Liver (tissue), 9 donors: ENCODE data around the gene HAPLN2. TPM values are rescaled to one million over a fixed set of nuclear protein-coding genes. Genes with fewer than 3 reads are reported as not detected.

ENCODE experiments used
- DNase-seq: peaks from one replicate; pipeline ENCODE4 v3.0.0-alpha.2; 2017; ENCODE audit warnings: low spot score
- H3K27ac ChIP-seq, 2 donors: one replicate each; pipeline ENCODE4 v1.7.0; 2013; ENCODE audit warnings: inconsistent platforms in 2 of 2, low read length in 2 of 2, control low read depth in 1 of 2, low read depth in 1 of 2, mild to moderate bottlenecking in 1 of 2
- H3K27me3 ChIP-seq, 4 donors: one replicate each; pipeline versions ENCODE4 v1.6.1 to v1.7.0; 2013; ENCODE audit warnings: low read length in 3 of 4, inconsistent platforms in 1 of 4, mild to moderate bottlenecking in 1 of 4, moderate library complexity in 1 of 4; ENCODE audit not compliant: control insufficient read depth in 4 of 4, insufficient read depth in 4 of 4
- H3K36me3 ChIP-seq, 4 donors: one replicate each; pipeline versions ENCODE4 v1.6.1 to v1.7.0; 2013; ENCODE audit warnings: low read length in 3 of 4, mild to moderate bottlenecking in 3 of 4, low read depth in 1 of 4, moderate library complexity in 1 of 4; ENCODE audit not compliant: control insufficient read depth in 4 of 4, insufficient read depth in 3 of 4
- H3K4me1 ChIP-seq, 4 donors: one replicate each; pipeline versions ENCODE4 v1.6.1 to v1.7.0; 2013; ENCODE audit warnings: low read length in 3 of 4, mild to moderate bottlenecking in 3 of 4, moderate library complexity in 1 of 4; ENCODE audit not compliant: control insufficient read depth in 4 of 4, insufficient read depth in 4 of 4
- H3K4me3 ChIP-seq, 3 donors: one replicate each; pipeline versions ENCODE4 v1.6.1 to v1.7.0; 2013; ENCODE audit warnings: low read length in 3 of 3, control low read depth in 1 of 3, low read depth in 1 of 3, mild to moderate bottlenecking in 1 of 3
- H3K9ac ChIP-seq, 2 donors: one replicate each; pipeline ENCODE4 v1.7.0; 2013; ENCODE audit warnings: low read length in 2 of 2, mild to moderate bottlenecking in 2 of 2, moderate library complexity in 2 of 2, control low read depth in 1 of 2, low read depth in 1 of 2
- H3K9me3 ChIP-seq, 4 donors: one replicate each; pipeline versions ENCODE4 v1.6.1 to v1.7.0; 2013; ENCODE audit warnings: low read length in 3 of 4; ENCODE audit not compliant: control insufficient read depth in 4 of 4
- GABPA ChIP-seq, 2 donors: IDR thresholded peaks in 1 of 2; conservative IDR thresholded peaks in 1 of 2; 2 replicates each; pipeline ENCODE4 v1.6.1; 2016; ENCODE audit warnings: antibody characterized with exemption in 2 of 2, mild to moderate bottlenecking in 1 of 2, moderate library complexity in 1 of 2
- HNF4A ChIP-seq, 2 donors: conservative IDR thresholded peaks; 2 replicates each; pipeline ENCODE4 v1.6.1; 2016; ENCODE audit warnings: antibody characterized with exemption in 2 of 2, mild to moderate bottlenecking in 2 of 2
- HNF4G ChIP-seq: IDR thresholded peaks from 2 replicates; pipeline ENCODE4 v1.6.1; 2016; ENCODE audit warnings: antibody characterized with exemption
- JUND ChIP-seq, 2 donors: IDR thresholded peaks; 2 replicates each; pipeline ENCODE4 v1.6.1; 2016; ENCODE audit warnings: antibody characterized with exemption in 2 of 2
- RAD21 ChIP-seq, 2 donors: IDR thresholded peaks; 2 replicates each; pipeline ENCODE4 v1.6.1; 2016; ENCODE audit warnings: antibody characterized with exemption in 2 of 2, mild to moderate bottlenecking in 2 of 2
- RXRA ChIP-seq, 2 donors: IDR thresholded peaks; 2 replicates each; pipeline ENCODE4 v1.6.1; 2017 to 2018; ENCODE audit warnings: antibody characterized with exemption in 2 of 2, mild to moderate bottlenecking in 1 of 2
- SP1 ChIP-seq: IDR thresholded peaks from 2 replicates; pipeline ENCODE4 v1.6.1; 2018; ENCODE audit warnings: antibody characterized with exemption, mild to moderate bottlenecking
- WGBS: extraction: QIAGEN DNeasy Blood & Tissue Kit; methylation state at CpG from one replicate; pipeline ENCODE4 v1.1.7; 2013; 5-methylcytosine and 5-hydroxymethylcytosine counted together
- polyA plus RNA-seq, 2 donors: library from polyadenylated mRNA; stranded (reverse) in 1 of 2; unstranded in 1 of 2; fragments of 200-250 nt in 1 of 2; fragments of >200 nt in 1 of 2; fragmentation: Nextera tagmentation in 1 of 2; extraction: Ambion mirVana in 1 of 2; gene quantifications; one replicate each; pipeline versions ENCODE4 v1.2.1 to v1.2.3, GENCODE V29; 2013 to 2015
- total RNA-seq, 2 donors: library from RNA; depleted of rRNA; stranded (reverse); fragments of >200 nt; gene quantifications; one replicate each; pipeline ENCODE4 v1.2.3, GENCODE V29; 2014
- TF ChIP-seq, protein P1 (sequence below): IDR thresholded peaks from 2 replicates; pipeline ENCODE4 v1.6.1; 2016; ENCODE audit warnings: antibody characterized with exemption, mild to moderate bottlenecking
- TF ChIP-seq, protein P2 (sequence below): fragments of 150-350 bp; IDR thresholded peaks from 2 replicates; pipeline ENCODE4 v1.5.1; 2017; ENCODE audit warnings: improper control_type of control experiment, low read depth, low read length; ENCODE audit not compliant: missing input control
- TF ChIP-seq, protein P3 (sequence below): IDR thresholded peaks from 2 replicates; pipeline ENCODE4 v1.6.1; 2016; ENCODE audit warnings: antibody characterized with exemption
- TF ChIP-seq, protein P4 (sequence below): IDR thresholded peaks from 2 replicates; pipeline ENCODE4 v1.6.1; 2016; ENCODE audit warnings: antibody characterized with exemption
- donor health status: healthy.
- donor health status: healthy.
- donor health status: healthy.
- donor health status: healthy.
- donor health status: healthy.

HAPLN2 gene
- total and polyA plus RNA-seq, 4 donors = 0.03 to 0.08 TPM; not detected in 2

DNA sequence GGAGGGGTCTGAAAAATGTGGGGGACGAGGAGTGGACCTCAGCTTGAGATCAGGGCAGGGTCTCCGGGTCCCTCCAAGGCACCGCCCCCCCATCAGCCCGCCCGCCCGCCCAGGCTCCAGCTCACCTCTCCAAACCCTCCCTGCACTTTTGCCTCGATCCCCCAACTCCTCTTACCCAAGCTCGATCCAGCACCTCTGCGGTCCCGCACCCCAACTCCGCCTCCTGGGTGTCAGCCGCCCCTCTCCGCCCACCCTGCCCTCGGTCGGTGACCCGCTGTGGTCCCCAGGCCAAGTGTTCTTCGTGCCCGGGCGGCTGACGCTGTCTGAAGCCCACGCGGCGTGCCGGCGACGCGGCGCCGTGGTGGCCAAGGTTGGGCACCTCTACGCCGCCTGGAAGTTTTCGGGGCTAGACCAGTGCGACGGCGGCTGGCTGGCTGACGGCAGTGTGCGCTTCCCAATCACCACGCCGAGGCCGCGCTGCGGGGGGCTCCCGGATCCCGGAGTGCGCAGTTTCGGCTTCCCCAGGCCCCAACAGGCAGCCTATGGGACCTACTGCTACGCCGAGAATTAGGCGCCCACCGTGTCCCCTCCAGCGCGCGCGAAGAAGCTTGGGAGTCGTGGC, 5.7 kb downstream of the HAPLN2 start (continued):
- TF ChIP-seq, protein P1, sequence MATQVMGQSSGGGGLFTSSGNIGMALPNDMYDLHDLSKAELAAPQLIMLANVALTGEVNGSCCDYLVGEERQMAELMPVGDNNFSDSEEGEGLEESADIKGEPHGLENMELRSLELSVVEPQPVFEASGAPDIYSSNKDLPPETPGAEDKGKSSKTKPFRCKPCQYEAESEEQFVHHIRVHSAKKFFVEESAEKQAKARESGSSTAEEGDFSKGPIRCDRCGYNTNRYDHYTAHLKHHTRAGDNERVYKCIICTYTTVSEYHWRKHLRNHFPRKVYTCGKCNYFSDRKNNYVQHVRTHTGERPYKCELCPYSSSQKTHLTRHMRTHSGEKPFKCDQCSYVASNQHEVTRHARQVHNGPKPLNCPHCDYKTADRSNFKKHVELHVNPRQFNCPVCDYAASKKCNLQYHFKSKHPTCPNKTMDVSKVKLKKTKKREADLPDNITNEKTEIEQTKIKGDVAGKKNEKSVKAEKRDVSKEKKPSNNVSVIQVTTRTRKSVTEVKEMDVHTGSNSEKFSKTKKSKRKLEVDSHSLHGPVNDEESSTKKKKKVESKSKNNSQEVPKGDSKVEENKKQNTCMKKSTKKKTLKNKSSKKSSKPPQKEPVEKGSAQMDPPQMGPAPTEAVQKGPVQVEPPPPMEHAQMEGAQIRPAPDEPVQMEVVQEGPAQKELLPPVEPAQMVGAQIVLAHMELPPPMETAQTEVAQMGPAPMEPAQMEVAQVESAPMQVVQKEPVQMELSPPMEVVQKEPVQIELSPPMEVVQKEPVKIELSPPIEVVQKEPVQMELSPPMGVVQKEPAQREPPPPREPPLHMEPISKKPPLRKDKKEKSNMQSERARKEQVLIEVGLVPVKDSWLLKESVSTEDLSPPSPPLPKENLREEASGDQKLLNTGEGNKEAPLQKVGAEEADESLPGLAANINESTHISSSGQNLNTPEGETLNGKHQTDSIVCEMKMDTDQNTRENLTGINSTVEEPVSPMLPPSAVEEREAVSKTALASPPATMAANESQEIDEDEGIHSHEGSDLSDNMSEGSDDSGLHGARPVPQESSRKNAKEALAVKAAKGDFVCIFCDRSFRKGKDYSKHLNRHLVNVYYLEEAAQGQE = no peak
- TF ChIP-seq RXRA (IDR thresholded peaks at IDR 0.05) = no peak
- no peak for TF ChIP-seq GABPA (IDR thresholded peaks at IDR 0.05 in 1 of 2, conservative IDR thresholded peaks at IDR 0.05 in 1 of 2)

DNA sequence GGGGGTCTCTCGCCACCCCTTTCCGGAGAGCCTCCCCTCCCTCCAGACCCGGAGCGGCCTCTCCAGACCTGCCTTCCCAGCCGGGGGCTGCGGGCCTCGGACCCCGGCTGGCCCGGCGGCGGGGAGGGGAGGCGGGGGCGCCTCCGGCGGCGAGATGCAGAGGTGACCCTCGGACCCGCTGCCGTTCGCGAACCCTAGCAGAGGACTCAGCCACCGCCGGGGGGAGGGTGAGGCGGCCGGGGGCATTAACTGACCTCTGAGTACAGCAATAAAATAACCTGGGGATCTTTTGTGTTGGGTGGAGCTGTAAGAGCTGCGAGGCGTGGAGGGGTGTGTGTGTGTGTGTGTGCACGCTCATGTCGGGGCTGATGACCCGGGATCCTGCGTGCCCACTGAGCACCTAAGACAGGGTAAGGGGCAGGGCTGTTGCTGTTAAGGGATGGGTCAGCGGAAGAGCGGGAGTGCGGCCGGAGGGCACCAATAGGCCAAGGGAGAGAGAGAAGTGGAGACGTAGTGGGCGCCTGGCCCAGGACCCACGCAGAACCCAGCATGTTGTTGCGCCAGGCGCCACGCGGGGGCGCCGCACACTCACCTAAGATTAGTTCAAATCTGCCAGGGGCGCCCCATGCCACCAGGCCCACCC, 6.3 kb downstream of the HAPLN2 start:
- H3K27me3 ChIP-seq = peaks cover 5 to 17% (median 7%) of the 10 kb centered on the region in 4 donors
- 3% methylated on average over 45 of the region's 45 CpGs for WGBS
- no peak overlapping the region for H3K9ac ChIP-seq
- H3K4me1 ChIP-seq = peaks cover 7 to 23% (median 15%) of the 10 kb centered on the region in 4 donors
- TF ChIP-seq RAD21 (IDR thresholded peaks at IDR 0.05) (peak; percentile 62 to 72), HNF4G (no peak)
- TF ChIP-seq, protein P2, sequence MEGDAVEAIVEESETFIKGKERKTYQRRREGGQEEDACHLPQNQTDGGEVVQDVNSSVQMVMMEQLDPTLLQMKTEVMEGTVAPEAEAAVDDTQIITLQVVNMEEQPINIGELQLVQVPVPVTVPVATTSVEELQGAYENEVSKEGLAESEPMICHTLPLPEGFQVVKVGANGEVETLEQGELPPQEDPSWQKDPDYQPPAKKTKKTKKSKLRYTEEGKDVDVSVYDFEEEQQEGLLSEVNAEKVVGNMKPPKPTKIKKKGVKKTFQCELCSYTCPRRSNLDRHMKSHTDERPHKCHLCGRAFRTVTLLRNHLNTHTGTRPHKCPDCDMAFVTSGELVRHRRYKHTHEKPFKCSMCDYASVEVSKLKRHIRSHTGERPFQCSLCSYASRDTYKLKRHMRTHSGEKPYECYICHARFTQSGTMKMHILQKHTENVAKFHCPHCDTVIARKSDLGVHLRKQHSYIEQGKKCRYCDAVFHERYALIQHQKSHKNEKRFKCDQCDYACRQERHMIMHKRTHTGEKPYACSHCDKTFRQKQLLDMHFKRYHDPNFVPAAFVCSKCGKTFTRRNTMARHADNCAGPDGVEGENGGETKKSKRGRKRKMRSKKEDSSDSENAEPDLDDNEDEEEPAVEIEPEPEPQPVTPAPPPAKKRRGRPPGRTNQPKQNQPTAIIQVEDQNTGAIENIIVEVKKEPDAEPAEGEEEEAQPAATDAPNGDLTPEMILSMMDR = peak; percentile 64
- H3K27ac ChIP-seq = no peak overlapping the region
- H3K9me3 ChIP-seq = no peaks in the 10 kb centered on the region
- no peaks in the 10 kb centered on the region for H3K36me3 ChIP-seq
- peak; percentile 69 for DNase-seq
- peak overlapping the region in 1 of 3 donors; percentile 24 for H3K4me3 ChIP-seq

DNA sequence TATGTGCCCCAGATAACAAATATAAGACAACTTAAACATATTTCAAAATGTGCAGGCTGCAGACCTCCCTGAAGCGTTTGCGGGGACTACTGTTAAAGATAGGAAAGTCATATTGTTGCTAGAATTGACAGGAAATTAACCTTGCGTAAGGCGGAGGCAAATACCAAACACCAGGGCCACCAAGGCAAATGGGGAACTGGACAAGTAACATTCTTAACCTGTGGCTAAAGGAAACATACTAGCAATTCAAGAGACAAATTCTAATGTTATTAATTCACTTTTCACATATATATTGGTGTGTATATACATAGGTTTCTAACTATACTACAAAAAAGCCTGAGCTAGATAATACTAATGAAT, 6.8 kb downstream of the HAPLN2 start:
- H3K27me3 ChIP-seq = peaks cover 5 to 17% (median 7%) of the 10 kb centered on the region in 4 donors
- DNase-seq = no peak
- peaks cover 7 to 23% (median 15%) of the 10 kb centered on the region in 4 donors for H3K4me1 ChIP-seq
- H3K36me3 ChIP-seq = no peaks in the 10 kb centered on the region
- no peak for TF ChIP-seq RXRA (IDR thresholded peaks at IDR 0.05)
- TF ChIP-seq, protein P3, sequence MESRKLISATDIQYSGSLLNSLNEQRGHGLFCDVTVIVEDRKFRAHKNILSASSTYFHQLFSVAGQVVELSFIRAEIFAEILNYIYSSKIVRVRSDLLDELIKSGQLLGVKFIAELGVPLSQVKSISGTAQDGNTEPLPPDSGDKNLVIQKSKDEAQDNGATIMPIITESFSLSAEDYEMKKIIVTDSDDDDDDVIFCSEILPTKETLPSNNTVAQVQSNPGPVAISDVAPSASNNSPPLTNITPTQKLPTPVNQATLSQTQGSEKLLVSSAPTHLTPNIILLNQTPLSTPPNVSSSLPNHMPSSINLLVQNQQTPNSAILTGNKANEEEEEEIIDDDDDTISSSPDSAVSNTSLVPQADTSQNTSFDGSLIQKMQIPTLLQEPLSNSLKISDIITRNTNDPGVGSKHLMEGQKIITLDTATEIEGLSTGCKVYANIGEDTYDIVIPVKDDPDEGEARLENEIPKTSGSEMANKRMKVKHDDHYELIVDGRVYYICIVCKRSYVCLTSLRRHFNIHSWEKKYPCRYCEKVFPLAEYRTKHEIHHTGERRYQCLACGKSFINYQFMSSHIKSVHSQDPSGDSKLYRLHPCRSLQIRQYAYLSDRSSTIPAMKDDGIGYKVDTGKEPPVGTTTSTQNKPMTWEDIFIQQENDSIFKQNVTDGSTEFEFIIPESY = no peak
- TF ChIP-seq, protein P1 = no peak
- no peak for TF ChIP-seq JUND (IDR thresholded peaks at IDR 0.05)
- no peak for TF ChIP-seq GABPA (IDR thresholded peaks at IDR 0.05 in 1 of 2, conservative IDR thresholded peaks at IDR 0.05 in 1 of 2)
- TF ChIP-seq, protein P4, sequence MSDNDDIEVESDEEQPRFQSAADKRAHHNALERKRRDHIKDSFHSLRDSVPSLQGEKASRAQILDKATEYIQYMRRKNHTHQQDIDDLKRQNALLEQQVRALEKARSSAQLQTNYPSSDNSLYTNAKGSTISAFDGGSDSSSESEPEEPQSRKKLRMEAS = no peak
- no peak for TF ChIP-seq HNF4A (conservative IDR thresholded peaks at IDR 0.05)
- TF ChIP-seq SP1 = no peak
- H3K9me3 ChIP-seq = no peaks in the 10 kb centered on the region
- H3K4me3 ChIP-seq = no peak overlapping the region
- H3K9ac ChIP-seq = no peak overlapping the region
- no peak overlapping the region for H3K27ac ChIP-seq
- WGBS = 46% methylated on average over 4 of the region's 4 CpGs
